Measurements from ENCODE around the gene KIAA1210. TPM values are rescaled to one million over a fixed set of nuclear protein-coding genes. Genes with fewer than 3 reads are reported as not detected.
"Not testable (repeated sequence)": the region's sequence is repeated elsewhere in the genome, so short reads cannot be mapped to it uniquely, and the experiment has no call there.

KIAA1210 gene
- total RNA-seq, 5 donors from 2014 or later (not counting 1 experiment from before 2014, with no cell fraction given): not detected

GRCh38 chrX:119036107-119037029 lies 91.2 kb downstream of the KIAA1210 start:
- Histone ChIP-seq H3K9me3 (no peaks in the 10 kb centered on the region), H3K36me3 (ENCODE audit: control insufficient read depth in 2 of 2, extremely low read depth in 1 of 2, insufficient read depth in 1 of 2, low read length in 1 of 2) (no peaks in the 10 kb centered on the region), H3K27ac (ENCODE audit: low read length) (no peak overlapping the region), H3K4me3 (ENCODE audit: control insufficient read depth in 1 of 2, extremely low read depth in 1 of 2, low read length in 1 of 2) (no peak overlapping the region), H3K27me3 (replicated peaks in 1 of 2; ENCODE audit: control insufficient read depth in 2 of 2, extremely low read depth in 1 of 2, insufficient read depth in 2 of 2, low read length in 1 of 2) (no peaks in the 10 kb centered on the region), H3K4me1 (ENCODE audit: control insufficient read depth in 1 of 2, extremely low read depth in 1 of 2, insufficient read depth in 2 of 2, low read length in 2 of 2) (no peaks in the 10 kb centered on the region)
- H3K27me3 Mint-ChIP-seq: peaks cover 0 to 7% of the 10 kb centered on the region in 2 donors
- H3K27ac Mint-ChIP-seq: no peak overlapping the region
- no peaks in the 10 kb centered on the region for H3K36me3 Mint-ChIP-seq
- peaks cover 0 to 4% (median 0%) of the 10 kb centered on the region in 3 donors for H3K9me3 Mint-ChIP-seq
- WGBS (ENCODE audit: insufficient coverage): 100% methylated on average over 1 of the region's 4 CpGs
- ATAC-seq (replicated peaks in 1 of 4): no peak
- no peak for DNase-seq
- ChIA-PET POLR2A (interaction anchor here in 1 of 2 donors (0.6 kb wide), 1 partner anchor 225 kb away, joined by 3 read pairs; no protein-coding TSS in a partner anchor), CTCF (no interaction called here)
- no peak overlapping the region for H3K4me3 Mint-ChIP-seq
- no peaks in the 10 kb centered on the region for H3K4me1 Mint-ChIP-seq

GRCh38 chrX:119030990-119031389 lies 96.6 kb downstream of the KIAA1210 start:
- H3K36me3 Mint-ChIP-seq: no peaks in the 10 kb centered on the region
- Histone ChIP-seq H3K9me3 (no peaks in the 10 kb centered on the region), H3K4me3 (ENCODE audit: control insufficient read depth in 1 of 2, extremely low read depth in 1 of 2, low read length in 1 of 2) (no peak overlapping the region), H3K36me3 (ENCODE audit: control insufficient read depth in 2 of 2, extremely low read depth in 1 of 2, insufficient read depth in 1 of 2, low read length in 1 of 2) (no peaks in the 10 kb centered on the region), H3K27ac (ENCODE audit: low read length) (no peak overlapping the region), H3K27me3 (replicated peaks in 1 of 2; ENCODE audit: control insufficient read depth in 2 of 2, extremely low read depth in 1 of 2, insufficient read depth in 2 of 2, low read length in 1 of 2) (no peaks in the 10 kb centered on the region), H3K4me1 (ENCODE audit: control insufficient read depth in 1 of 2, extremely low read depth in 1 of 2, insufficient read depth in 2 of 2, low read length in 2 of 2) (no peaks in the 10 kb centered on the region)
- H3K4me1 Mint-ChIP-seq: no peaks in the 10 kb centered on the region
- H3K4me3 Mint-ChIP-seq: no peak overlapping the region
- peaks cover 0 to 7% of the 10 kb centered on the region in 2 donors for H3K27me3 Mint-ChIP-seq
- ChIA-PET POLR2A (no interaction called here), CTCF (no interaction called here)
- H3K9me3 Mint-ChIP-seq: peaks cover 0 to 4% (median 0%) of the 10 kb centered on the region in 3 donors
- DNase-seq (no peak), ATAC-seq (replicated peaks in 1 of 4) (no peak)
- no peak overlapping the region for H3K27ac Mint-ChIP-seq

GRCh38 chrX:119029656-119030055 lies 98.0 kb downstream of the KIAA1210 start:
- H3K27ac ChIP-seq (ENCODE audit: low read length); H3K9me3 ChIP-seq; H3K4me1 ChIP-seq (ENCODE audit: control insufficient read depth in 1 of 2, extremely low read depth in 1 of 2, insufficient read depth in 2 of 2, low read length in 2 of 2); H3K4me1 Mint-ChIP-seq; CTCF ChIA-PET; H3K27me3 ChIP-seq (replicated peaks in 1 of 2; ENCODE audit: control insufficient read depth in 2 of 2, extremely low read depth in 1 of 2, insufficient read depth in 2 of 2, low read length in 1 of 2); H3K4me3 ChIP-seq (ENCODE audit: control insufficient read depth in 1 of 2, extremely low read depth in 1 of 2, low read length in 1 of 2); H3K4me3 Mint-ChIP-seq; H3K9me3 Mint-ChIP-seq; H3K36me3 Mint-ChIP-seq; POLR2A ChIA-PET; DNase-seq; H3K36me3 ChIP-seq (ENCODE audit: control insufficient read depth in 2 of 2, extremely low read depth in 1 of 2, insufficient read depth in 1 of 2, low read length in 1 of 2); H3K27ac Mint-ChIP-seq; ATAC-seq (replicated peaks in 1 of 4): not testable (repeated sequence)
- H3K27me3 Mint-ChIP-seq: peaks cover 0 to 13% of the 10 kb centered on the region in 2 donors
- 100% methylated on average over 1 of the region's 10 CpGs for WGBS (ENCODE audit: insufficient coverage)

GRCh38 chrX:119028733-119029330 lies 98.8 kb downstream of the KIAA1210 start:
- CTCF ChIA-PET: no interaction called here
- H3K9me3 Mint-ChIP-seq: no peaks in the 10 kb centered on the region
- ATAC-seq (replicated peaks in 1 of 4) (no peak), DNase-seq (no peak)
- no CpG with 5 or more reads among the region's 1 CpG for WGBS (ENCODE audit: insufficient coverage)
- no peaks in the 10 kb centered on the region for H3K4me1 Mint-ChIP-seq
- Histone ChIP-seq H3K27ac (ENCODE audit: low read length) (no peak overlapping the region), H3K9me3 (no peaks in the 10 kb centered on the region), H3K4me1 (ENCODE audit: control insufficient read depth in 1 of 2, extremely low read depth in 1 of 2, insufficient read depth in 2 of 2, low read length in 2 of 2) (no peaks in the 10 kb centered on the region), H3K27me3 (replicated peaks in 1 of 2; ENCODE audit: control insufficient read depth in 2 of 2, extremely low read depth in 1 of 2, insufficient read depth in 2 of 2, low read length in 1 of 2) (no peaks in the 10 kb centered on the region), H3K36me3 (ENCODE audit: control insufficient read depth in 2 of 2, extremely low read depth in 1 of 2, insufficient read depth in 1 of 2, low read length in 1 of 2) (no peaks in the 10 kb centered on the region), H3K4me3 (ENCODE audit: control insufficient read depth in 1 of 2, extremely low read depth in 1 of 2, low read length in 1 of 2) (no peak overlapping the region)
- H3K4me3 Mint-ChIP-seq: no peak overlapping the region
- H3K27ac Mint-ChIP-seq: no peak overlapping the region
- H3K27me3 Mint-ChIP-seq: peaks cover 0 to 16% of the 10 kb centered on the region in 2 donors
- POLR2A ChIA-PET: interaction anchor here (0.6 kb wide), 2 partner anchors 30 to 273 kb away, joined by 3 to 8 read pairs; no protein-coding TSS in a partner anchor
- no peaks in the 10 kb centered on the region for H3K36me3 Mint-ChIP-seq

Other genes starting within 250 kb of the KIAA1210 start
- 10 to 100 TPM in 3 of 5 donors, 1 to 10 TPM in 2; 3.6 to 11.7 (median 10.7) TPM for gene LONRF3, start 153.2 kb downstream of the KIAA1210 start, total RNA-seq
- not detected for gene CT47C1, start 54.8 kb downstream of the KIAA1210 start, total RNA-seq
- gene PGRMC1, start 108.5 kb upstream of the KIAA1210 start, total RNA-seq: 10 to 100 TPM; 11.7 to 15.8 (median 13.4) TPM